ENCODE measurements around the gene NATD1.

Gene NATD1

GRCh38 chr17:21282850-21283249 lies 29.6 kb upstream of the NATD1 start:
- WGBS (ENCODE audit: insufficient coverage, insufficient read length): no CpG with 5 or more reads among the region's 5 CpGs
- Histone ChIP-seq H3K27ac (ENCODE audit: low read length) (no peak overlapping the region), H3K9me3 (ENCODE audit: control insufficient read depth, insufficient read depth, low read length) (no peaks in the 10 kb centered on the region), H3K36me3 (ENCODE audit: control insufficient read depth, insufficient read depth, low read length) (no peaks in the 10 kb centered on the region), H3K4me3 (ENCODE audit: low read length) (no peak overlapping the region), H3K27me3 (ENCODE audit: control insufficient read depth, insufficient read depth, low read length) (no peaks in the 10 kb centered on the region; the same call in 1 of the 2 replicates), H3K4me1 (ENCODE audit: control insufficient read depth, insufficient read depth, low read length) (no peaks in the 10 kb centered on the region; the same call in 1 of the 2 replicates)
- DNase-seq (ENCODE audit: low read depth, low spot score): no peak

DNA sequence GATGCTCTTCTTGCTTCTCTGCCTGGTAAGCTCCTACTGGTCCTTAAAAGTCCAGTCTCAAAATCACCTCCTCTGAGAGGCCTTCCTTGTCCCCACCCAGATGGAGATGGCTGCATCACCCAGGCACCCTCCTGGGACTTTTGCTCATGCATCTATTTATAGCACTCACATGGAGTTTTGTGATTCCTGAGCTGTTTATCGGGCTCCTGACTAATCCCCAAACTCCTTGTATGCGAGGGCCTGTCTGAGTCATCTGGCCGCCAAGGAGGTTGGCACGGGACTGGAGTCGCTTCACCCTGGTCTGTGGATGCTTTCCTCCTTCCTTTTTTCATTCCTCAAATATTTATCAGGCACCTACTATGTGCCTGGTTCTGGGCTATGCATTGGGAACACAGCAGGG lies 29.0 kb upstream of the NATD1 start:
- no peaks in the 10 kb centered on the region; the same call in 1 of the 2 replicates for H3K4me1 ChIP-seq (ENCODE audit: control insufficient read depth, insufficient read depth, low read length)
- WGBS (ENCODE audit: insufficient coverage, insufficient read length): no CpG with 5 or more reads among the region's 5 CpGs
- no peaks in the 10 kb centered on the region for H3K9me3 ChIP-seq (ENCODE audit: control insufficient read depth, insufficient read depth, low read length)
- no peak for DNase-seq (ENCODE audit: low read depth, low spot score)
- H3K36me3 ChIP-seq (ENCODE audit: control insufficient read depth, insufficient read depth, low read length): no peaks in the 10 kb centered on the region
- H3K27me3 ChIP-seq (ENCODE audit: control insufficient read depth, insufficient read depth, low read length): no peaks in the 10 kb centered on the region; the same call in 1 of the 2 replicates
- H3K27ac ChIP-seq (ENCODE audit: low read length): no peak overlapping the region
- H3K4me3 ChIP-seq (ENCODE audit: low read length): no peak overlapping the region

GRCh38 chr17:21280081-21280518 lies 26.9 kb upstream of the NATD1 start:
- no CpG with 5 or more reads among the region's 10 CpGs for WGBS (ENCODE audit: insufficient coverage, insufficient read length)
- Histone ChIP-seq H3K4me3 (ENCODE audit: low read length) (no peak overlapping the region), H3K36me3 (ENCODE audit: control insufficient read depth, insufficient read depth, low read length) (no peaks in the 10 kb centered on the region), H3K27ac (ENCODE audit: low read length) (no peak overlapping the region), H3K27me3 (ENCODE audit: control insufficient read depth, insufficient read depth, low read length) (peaks cover 2% of the 10 kb centered on the region; the same call in 1 of the 2 replicates), H3K9me3 (ENCODE audit: control insufficient read depth, insufficient read depth, low read length) (no peaks in the 10 kb centered on the region), H3K4me1 (ENCODE audit: control insufficient read depth, insufficient read depth, low read length) (no peaks in the 10 kb centered on the region)
- peak; percentile 50 for DNase-seq (ENCODE audit: low read depth, low spot score)

- H3K4me1 ChIP-seq (ENCODE audit: control insufficient read depth, insufficient read depth, low read length): no peaks in the 10 kb centered on the region
These were observed 26.4 kb upstream of the NATD1 start for GRCh38 chr17:21279582-21279981.

DNA sequence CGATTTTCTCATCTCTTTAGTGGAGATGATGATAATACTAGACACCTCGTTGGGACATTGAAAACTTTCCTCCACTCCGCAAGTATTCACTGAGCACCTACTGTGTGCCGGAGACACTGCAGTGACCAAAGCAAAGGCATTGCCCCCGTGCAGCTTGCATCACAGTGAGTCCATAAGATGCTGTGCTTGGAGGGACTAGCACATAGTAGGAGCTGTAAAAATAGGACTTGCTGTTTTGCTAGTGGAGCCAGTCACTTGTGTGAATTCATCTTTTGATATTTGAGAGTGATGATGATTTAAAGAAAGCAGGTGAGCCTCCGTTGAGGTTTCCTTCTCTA lies 26.0 kb upstream of the NATD1 start:
- H3K4me3 ChIP-seq (ENCODE audit: low read length): no peak overlapping the region
- H3K4me1 ChIP-seq (ENCODE audit: control insufficient read depth, insufficient read depth, low read length): no peaks in the 10 kb centered on the region
- H3K27ac ChIP-seq (ENCODE audit: low read length): no peak overlapping the region
- no peaks in the 10 kb centered on the region for H3K9me3 ChIP-seq (ENCODE audit: control insufficient read depth, insufficient read depth, low read length)
- DNase-seq (ENCODE audit: low read depth, low spot score): no peak
- peaks cover 2% of the 10 kb centered on the region; the same call in 1 of the 2 replicates for H3K27me3 ChIP-seq (ENCODE audit: control insufficient read depth, insufficient read depth, low read length)
- no peaks in the 10 kb centered on the region for H3K36me3 ChIP-seq (ENCODE audit: control insufficient read depth, insufficient read depth, low read length)
- no CpG with 5 or more reads among the region's 6 CpGs for WGBS (ENCODE audit: insufficient coverage, insufficient read length)

More at GRCh38 chr17:21279582-21279981, 26.4 kb upstream of the NATD1 start:
- Histone ChIP-seq H3K36me3 (ENCODE audit: control insufficient read depth, insufficient read depth, low read length) (no peaks in the 10 kb centered on the region), H3K9me3 (ENCODE audit: control insufficient read depth, insufficient read depth, low read length) (no peaks in the 10 kb centered on the region), H3K4me3 (ENCODE audit: low read length) (no peak overlapping the region), H3K27ac (ENCODE audit: low read length) (no peak overlapping the region), H3K27me3 (ENCODE audit: control insufficient read depth, insufficient read depth, low read length) (peaks cover 2% of the 10 kb centered on the region; the same call in 1 of the 2 replicates)
- WGBS (ENCODE audit: insufficient coverage, insufficient read length): no CpG with 5 or more reads among the region's 6 CpGs
- DNase-seq (ENCODE audit: low read depth, low spot score): no peak

- no peaks in the 10 kb centered on the region for H3K36me3 ChIP-seq (ENCODE audit: control insufficient read depth, insufficient read depth, low read length)
- peaks cover 2% of the 10 kb centered on the region; the same call in 1 of the 2 replicates for H3K27me3 ChIP-seq (ENCODE audit: control insufficient read depth, insufficient read depth, low read length)
- no peaks in the 10 kb centered on the region for H3K4me1 ChIP-seq (ENCODE audit: control insufficient read depth, insufficient read depth, low read length)
- H3K27ac ChIP-seq (ENCODE audit: low read length): no peak overlapping the region
- H3K4me3 ChIP-seq (ENCODE audit: low read length): no peak overlapping the region
- H3K9me3 ChIP-seq (ENCODE audit: control insufficient read depth, insufficient read depth, low read length): no peaks in the 10 kb centered on the region
- WGBS (ENCODE audit: insufficient coverage, insufficient read length): no CpG with 5 or more reads among the region's 8 CpGs
- no peak for DNase-seq (ENCODE audit: low read depth, low spot score)
These were observed 25.4 kb upstream of the NATD1 start for GRCh38 chr17:21278450-21279197.

GRCh38 chr17:21277332-21277731 lies 24.1 kb upstream of the NATD1 start:
- Histone ChIP-seq H3K27ac (ENCODE audit: low read length) (no peak overlapping the region), H3K9me3 (ENCODE audit: control insufficient read depth, insufficient read depth, low read length) (no peaks in the 10 kb centered on the region), H3K36me3 (ENCODE audit: control insufficient read depth, insufficient read depth, low read length) (no peaks in the 10 kb centered on the region), H3K4me3 (ENCODE audit: low read length) (no peak overlapping the region), H3K4me1 (ENCODE audit: control insufficient read depth, insufficient read depth, low read length) (no peaks in the 10 kb centered on the region), H3K27me3 (ENCODE audit: control insufficient read depth, insufficient read depth, low read length) (peaks cover 2% of the 10 kb centered on the region; the same call in 1 of the 2 replicates)
- no peak for DNase-seq (ENCODE audit: low read depth, low spot score)
- no CpG with 5 or more reads among the region's 3 CpGs for WGBS (ENCODE audit: insufficient coverage, insufficient read length)

- H3K27ac ChIP-seq (ENCODE audit: low read length): no peak overlapping the region
- WGBS (ENCODE audit: insufficient coverage, insufficient read length): no CpG with 5 or more reads among the region's 17 CpGs
- peaks cover 2% of the 10 kb centered on the region; the same call in 1 of the 2 replicates for H3K27me3 ChIP-seq (ENCODE audit: control insufficient read depth, insufficient read depth, low read length)
- no peak for DNase-seq (ENCODE audit: low read depth, low spot score)
- H3K9me3 ChIP-seq (ENCODE audit: control insufficient read depth, insufficient read depth, low read length): no peaks in the 10 kb centered on the region
- no peaks in the 10 kb centered on the region for H3K36me3 ChIP-seq (ENCODE audit: control insufficient read depth, insufficient read depth, low read length)
- H3K4me1 ChIP-seq (ENCODE audit: control insufficient read depth, insufficient read depth, low read length): no peaks in the 10 kb centered on the region
- peak overlapping the region; percentile 16; the same call in 1 of the 2 replicates for H3K4me3 ChIP-seq (ENCODE audit: low read length)
These were observed 23.0 kb upstream of the NATD1 start for GRCh38 chr17:21276264-21276588.

DNA sequence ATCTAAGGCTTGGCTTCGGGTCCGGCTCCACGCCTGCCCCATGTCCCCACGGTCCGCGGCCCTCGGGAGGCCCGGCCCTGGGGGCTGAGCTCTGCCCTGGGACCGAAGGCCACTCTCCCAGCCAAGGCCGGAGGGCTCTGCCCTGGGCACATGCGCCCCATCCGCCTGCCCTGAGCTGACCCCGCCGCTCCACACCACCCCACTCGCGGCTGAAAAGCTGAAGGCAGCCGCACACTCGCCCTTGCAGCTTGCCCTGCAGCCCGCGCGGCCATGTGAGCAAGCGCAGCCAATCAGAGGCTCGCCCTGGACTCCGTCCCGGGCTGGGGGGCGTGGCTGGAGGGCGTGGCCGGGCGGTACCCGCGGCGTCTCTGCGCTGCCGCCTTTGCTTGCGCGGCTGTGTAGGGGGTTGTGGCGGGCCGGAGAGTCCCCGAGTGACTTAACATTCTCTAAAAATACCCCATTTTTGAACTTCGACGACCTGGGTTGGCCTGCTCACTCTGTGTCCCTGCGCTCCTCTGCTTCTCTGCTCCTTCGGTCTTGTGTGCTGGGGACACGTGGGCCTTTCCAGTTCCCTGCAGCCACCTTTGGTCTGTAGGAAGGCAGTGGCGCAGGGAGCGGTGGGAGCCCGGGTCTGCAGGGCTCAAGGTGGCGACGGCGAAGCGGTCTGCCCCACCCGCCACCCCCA lies 22.5 kb upstream of the NATD1 start:
- H3K9me3 ChIP-seq (ENCODE audit: control insufficient read depth, insufficient read depth, low read length): no peaks in the 10 kb centered on the region
- WGBS (ENCODE audit: insufficient coverage, insufficient read length): no CpG with 5 or more reads among the region's 52 CpGs
- peaks cover 2% of the 10 kb centered on the region; the same call in 1 of the 2 replicates for H3K27me3 ChIP-seq (ENCODE audit: control insufficient read depth, insufficient read depth, low read length)
- H3K36me3 ChIP-seq (ENCODE audit: control insufficient read depth, insufficient read depth, low read length): no peaks in the 10 kb centered on the region
- H3K27ac ChIP-seq (ENCODE audit: low read length): no peak overlapping the region
- peak overlapping the region; percentile 55; the same call in 1 of the 2 replicates for H3K4me3 ChIP-seq (ENCODE audit: low read length)
- peak; percentile 33 for DNase-seq (ENCODE audit: low read depth, low spot score)
- no peaks in the 10 kb centered on the region for H3K4me1 ChIP-seq (ENCODE audit: control insufficient read depth, insufficient read depth, low read length)

DNA sequence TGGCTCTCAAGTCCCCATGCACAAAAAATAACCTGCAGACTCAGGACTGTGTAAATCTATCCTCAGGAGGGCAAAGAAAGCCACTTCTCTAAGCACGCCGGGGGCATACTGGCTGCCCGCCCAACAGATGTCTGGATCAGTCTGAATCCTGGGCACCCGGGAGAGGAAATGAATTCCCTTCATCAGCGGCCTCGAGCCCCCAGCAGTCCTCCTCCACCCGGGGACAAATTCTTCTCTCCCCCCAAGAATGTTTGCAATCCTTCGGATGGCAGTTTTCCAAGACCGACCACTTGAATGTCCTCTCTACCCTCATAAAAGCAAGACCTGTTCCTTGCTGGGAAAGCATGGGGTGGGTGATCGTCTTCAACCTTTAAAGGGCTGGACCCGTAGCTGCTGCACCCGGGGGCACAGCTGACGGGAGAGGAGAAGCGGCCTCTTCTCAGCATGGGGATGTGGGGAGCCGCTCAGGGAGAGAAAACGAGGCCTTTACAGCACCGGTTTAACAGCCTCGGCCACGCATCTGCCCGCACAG lies 21.9 kb upstream of the NATD1 start:
- H3K27ac ChIP-seq (ENCODE audit: low read length): no peak overlapping the region
- DNase-seq (ENCODE audit: low read depth, low spot score): no peak
- no peaks in the 10 kb centered on the region for H3K9me3 ChIP-seq (ENCODE audit: control insufficient read depth, insufficient read depth, low read length)
- H3K27me3 ChIP-seq (ENCODE audit: control insufficient read depth, insufficient read depth, low read length): peaks cover 2% of the 10 kb centered on the region; the same call in 1 of the 2 replicates
- H3K4me1 ChIP-seq (ENCODE audit: control insufficient read depth, insufficient read depth, low read length): no peaks in the 10 kb centered on the region
- no CpG with 5 or more reads among the region's 20 CpGs for WGBS (ENCODE audit: insufficient coverage, insufficient read length)
- H3K36me3 ChIP-seq (ENCODE audit: control insufficient read depth, insufficient read depth, low read length): no peaks in the 10 kb centered on the region
- H3K4me3 ChIP-seq (ENCODE audit: low read length): peak overlapping the region; percentile 55; the same call in 1 of the 2 replicates
